SK-N-SH (cell line): ENCODE measurements around the gene ADCY1. TPM values are rescaled to one million over a fixed set of nuclear protein-coding genes. Genes with fewer than 3 reads are reported as not detected.

Experiments
- CTCF ChIA-PET: fragments of 300-600, 350-600 bp; formaldehyde crosslinking; extraction: SDS; loops from one replicate; lab custom pipeline; 2021; lab: Yijun Ruan, JAX
- POLR2A ChIA-PET: fragments of 350-600 bp; sonication (Branson Sonifier 250); formaldehyde crosslinking; extraction: SDS; loops from one replicate; lab custom pipeline; 2020; ENCODE audit warnings: antibody characterized with exemption, inconsistent platforms; lab: Yijun Ruan, JAX
- DNase-seq: peaks from one replicate; pipeline ENCODE4 v3.0.0; 2012
- H2AFZ ChIP-seq: fragments of 200-600 bp; sonication (generic); 2 replicates; pipeline ENCODE4 v1.8.1; 2016; ENCODE audit warnings: antibody characterized with exemption, mild to moderate bottlenecking, low read depth
- H3F3A ChIP-seq: fragments of 200-600 bp; sonication (generic); replicated peaks from 2 replicates; pipeline ENCODE3; 2016; ENCODE audit warnings: antibody characterized with exemption, mild to moderate bottlenecking; ENCODE audit not compliant: insufficient read depth
- H3K27ac ChIP-seq, 2 experiments: fragments of 200-500 bp in 1 of 2; fragments of 200-600 bp in 1 of 2; sonication (Bioruptor generic) in 1 of 2; sonication (generic), shearing (Covaris generic) in 1 of 2; 2 replicates each; pipeline versions ENCODE4 v1.5.1 to v1.6.1; 2014 to 2016; ENCODE audit warnings: low read depth in 2 of 2, inconsistent platforms in 1 of 2, low read length in 1 of 2, mild to moderate bottlenecking in 1 of 2, mixed read lengths in 1 of 2
- H3K27me3 ChIP-seq: fragments of 200-600 bp; sonication (generic), shearing (Covaris generic); 2 replicates; pipeline ENCODE4 v1.6.1; 2016; ENCODE audit warnings: mixed run types; ENCODE audit not compliant: insufficient read depth
- H3K36me3 ChIP-seq, 2 experiments: fragments of 200-500 bp in 1 of 2; fragments of 200-600 bp in 1 of 2; sonication (Bioruptor generic) in 1 of 2; sonication (generic) in 1 of 2; replicated peaks in 1 of 2; 2 replicates each; pipeline versions ENCODE3 to v1.5.1; 2014 to 2016; ENCODE audit warnings: low read length in 1 of 2, mild to moderate bottlenecking in 1 of 2; ENCODE audit not compliant: insufficient read depth in 2 of 2, control insufficient read depth in 1 of 2
- H3K4me1 ChIP-seq, 2 experiments: fragments of 200-500 bp in 1 of 2; fragments of 200-600 bp in 1 of 2; sonication (Bioruptor generic) in 1 of 2; sonication (generic), shearing (Covaris generic) in 1 of 2; 2 replicates each; pipeline versions ENCODE4 v1.5.1 to v1.6.1; 2014 to 2016; ENCODE audit warnings: low read depth in 1 of 2, low read length in 1 of 2, mixed run types in 1 of 2; ENCODE audit not compliant: insufficient read depth in 2 of 2, control insufficient read depth in 1 of 2
- H3K4me2 ChIP-seq: fragments of 200-600 bp; sonication (generic), shearing (Covaris generic); 2 replicates; pipeline ENCODE4 v1.6.1; 2017; ENCODE audit warnings: mixed run types
- H3K4me3 ChIP-seq, 2 experiments: fragments of 200-500 bp in 1 of 2; fragments of 200-600 bp in 1 of 2; sonication (Bioruptor generic) in 1 of 2; sonication (generic), shearing (Covaris generic) in 1 of 2; 2 replicates each; pipeline versions ENCODE4 v1.5.1 to v1.8.1; 2014 to 2016; ENCODE audit warnings: low read depth in 2 of 2, inconsistent platforms in 1 of 2, low read length in 1 of 2, mild to moderate bottlenecking in 1 of 2, mixed read lengths in 1 of 2, moderate library complexity in 1 of 2
- H3K79me2 ChIP-seq: fragments of 200-600 bp; sonication (generic); 2 replicates; pipeline ENCODE4 v1.8.1; 2017; ENCODE audit warnings: mild to moderate bottlenecking; ENCODE audit not compliant: insufficient read depth
- H3K9ac ChIP-seq: fragments of 200-600 bp; sonication (generic); 2 replicates; pipeline ENCODE4 v1.6.1; 2017; ENCODE audit warnings: mixed run types
- H3K9me2 ChIP-seq: fragments of 200-600 bp; sonication (generic); 2 replicates; pipeline ENCODE4 v1.6.1; 2017; ENCODE audit warnings: mixed run types
- H3K9me3 ChIP-seq: fragments of 200-600 bp; sonication (generic); 2 replicates; pipeline ENCODE4 v1.6.1; 2017; ENCODE audit warnings: mixed run types, mild to moderate bottlenecking, moderate library complexity
- H4K20me1 ChIP-seq: fragments of 200-600 bp; sonication (generic); 2 replicates; pipeline ENCODE4 v1.6.1; 2017; ENCODE audit warnings: mild to moderate bottlenecking, mixed run types; ENCODE audit not compliant: insufficient read depth
- CHD2 ChIP-seq: fragments of 150-350 bp; IDR thresholded peaks from 2 replicates; pipeline ENCODE4 v1.6.1; 2018; ENCODE audit warnings: low read length; ENCODE audit not compliant: partially characterized antibody
- CTCF ChIP-seq: fragments of 200-600 bp; sonication (generic); IDR thresholded peaks from 2 replicates; pipeline ENCODE4 v1.6.1; 2017; ENCODE audit warnings: antibody characterized with exemption, mild to moderate bottlenecking, moderate library complexity
- EP300 ChIP-seq, 2 experiments: IDR thresholded peaks; 2 replicates each; pipeline versions ENCODE4 v1.4.0 to v1.6.1; 2012; ENCODE audit warnings: borderline replicate concordance in 1 of 2, low read depth in 1 of 2, low read length in 1 of 2
- EZH2phosphoT487 ChIP-seq: fragments of 200-600 bp; sonication (generic); IDR thresholded peaks from 2 replicates; pipeline ENCODE4 v1.6.1; 2017; ENCODE audit warnings: low read depth, mixed run types, mild to moderate bottlenecking, antibody characterized with exemption, moderate library complexity, borderline replicate concordance
- FOSL2 ChIP-seq: IDR thresholded peaks from 2 replicates; pipeline ENCODE4 v1.4.0; 2012; ENCODE audit warnings: low read depth, mild to moderate bottlenecking, moderate library complexity, borderline replicate concordance
- FOXM1 ChIP-seq: IDR thresholded peaks from 2 replicates; pipeline ENCODE4 v1.4.0; 2012; ENCODE audit warnings: low read depth, mild to moderate bottlenecking
- IRF3 ChIP-seq: fragments of 150-350 bp; IDR thresholded peaks from 2 replicates; pipeline ENCODE4 v1.6.1; 2016; ENCODE audit warnings: mild to moderate bottlenecking, low read depth, low read length
- JUND ChIP-seq: IDR thresholded peaks from 2 replicates; pipeline ENCODE4 v1.4.0; 2012
- MXI1 ChIP-seq: IDR thresholded peaks from 2 replicates; pipeline ENCODE4 v1.6.1; 2012; ENCODE audit warnings: mild to moderate bottlenecking, low read depth, low read length, improper control_type of control experiment
- POLR2AphosphoS5 ChIP-seq: IDR thresholded peaks from 2 replicates; pipeline ENCODE4 v1.6.1; 2012; ENCODE audit warnings: low read depth, low read length
- RAD21 ChIP-seq: IDR thresholded peaks from 2 replicates; pipeline ENCODE4 v1.6.1; 2012; ENCODE audit warnings: mild to moderate bottlenecking, low read length
- REST ChIP-seq: IDR thresholded peaks from 2 replicates; pipeline ENCODE4 v1.6.1; 2012; ENCODE audit warnings: mild to moderate bottlenecking, low read depth, low read length, moderate library complexity
- RFX5 ChIP-seq: IDR thresholded peaks from 2 replicates; pipeline ENCODE4 v1.6.1; 2012; ENCODE audit warnings: mild to moderate bottlenecking, improper control_type of control experiment, low read length
- SIN3A ChIP-seq: IDR thresholded peaks from 2 replicates; pipeline ENCODE4 v1.6.1; 2012; ENCODE audit warnings: low read depth, mild to moderate bottlenecking, low read length, moderate library complexity, borderline replicate concordance
- TCF12 ChIP-seq: IDR thresholded peaks from 2 replicates; pipeline ENCODE4 v1.4.0; 2012
- USF1 ChIP-seq: IDR thresholded peaks from 2 replicates; pipeline ENCODE4 v1.4.0; 2012; ENCODE audit warnings: low read depth, borderline replicate concordance
- USF2 ChIP-seq: fragments of 150-350 bp; IDR thresholded peaks from 2 replicates; pipeline ENCODE4 v1.6.1; 2017; ENCODE audit warnings: antibody characterized with exemption, low read length, low read depth, borderline replicate concordance
- YY1 ChIP-seq: IDR thresholded peaks from 2 replicates; pipeline ENCODE4 v1.4.0; 2012; ENCODE audit warnings: low read depth, mild to moderate bottlenecking
- WGBS: methylation state at CpG from one replicate; pipeline ENCODE4 v1.1.6; 2017; ENCODE audit warnings: low lambda C conversion rate; 5-methylcytosine and 5-hydroxymethylcytosine counted together
- polyA plus RNA-seq, 3 experiments: library from polyadenylated mRNA; depleted of rRNA; stranded (reverse); fragments of >200 nt; gene quantifications; 2 replicates each; pipeline ENCODE4 v1.2.3, GENCODE V29; 2012

Gene ADCY1
- polyA plus RNA-seq, 1 of the 3 experiments (the other 2 are of a cell fraction) = 0.16 TPM

GRCh38 chr7:45622058-45622457, 47.9 kb downstream of the ADCY1 start (continued):
- TF ChIP-seq REST = no peak
- TF ChIP-seq MXI1 = no peak
- no peak for TF ChIP-seq RAD21
- TF ChIP-seq CHD2 = no peak
- no peak for TF ChIP-seq POLR2AphosphoS5
- TF ChIP-seq TCF12 = no peak
- no peak for TF ChIP-seq USF1
- no peak for TF ChIP-seq FOXM1
- no peak for TF ChIP-seq CTCF

- Histone ChIP-seq H3K36me3 (no peaks in the 10 kb centered on the region), H3K4me1 (no peaks in the 10 kb centered on the region; a peak in 1 of 4 replicates), H3K9ac (no peak overlapping the region), H3K4me3 (no peak overlapping the region), H3K4me2 (no peak overlapping the region), H3K27ac (no peak overlapping the region), H3K9me2 (no peaks in the 10 kb centered on the region), H2AFZ (no peak overlapping the region), H3K9me3 (no peaks in the 10 kb centered on the region), H3K79me2 (no peaks in the 10 kb centered on the region), H3F3A (no peaks in the 10 kb centered on the region), H4K20me1 (no peaks in the 10 kb centered on the region), H3K27me3 (no peaks in the 10 kb centered on the region)
- CTCF ChIA-PET = no interaction called here
- TF ChIP-seq USF2 (no peak), FOXM1 (no peak), EP300 (IDR thresholded peaks at IDR 0.05; ENCODE audit: borderline replicate concordance in 1 of 2, low read depth in 1 of 2, low read length in 1 of 2) (no peak), SIN3A (no peak), FOSL2 (no peak), IRF3 (no peak), JUND (no peak), RFX5 (no peak), EZH2phosphoT487 (no peak), USF1 (no peak), CTCF (no peak), YY1 (no peak)
- WGBS = 14% methylated on average over 7 of the region's 7 CpGs
- POLR2A ChIA-PET = no interaction called here
- DNase-seq = no peak
These were observed 49.0 kb downstream of the ADCY1 start for GRCh38 chr7:45623157-45623556.
